Measurements from ENCODE around the gene DHX29. TPM values are rescaled to one million over a fixed set of nuclear protein-coding genes. Genes with fewer than 3 reads are reported as not detected.
A peak's percentile ranks its signal among the peaks of the same experiment; 100 is the strongest.

The DHX29 gene
- total and polyA plus RNA-seq, 4 donors, result 8.6 to 43.8 (median 21.5) TPM

GRCh38 chr5:55347786-55348185, 40.3 kb upstream of the DHX29 start:
- 95% methylated on average over 3 of the region's 3 CpGs for WGBS
- peaks cover 3 to 29% (median 16%) of the 10 kb centered on the region in 4 donors for H3K36me3 ChIP-seq (ENCODE audit: control insufficient read depth in 4 of 4, insufficient read depth in 3 of 4, low read depth in 1 of 4, low read length in 3 of 4)
- no peak for TF ChIP-seq MAX (IDR thresholded peaks at IDR 0.05)
- no peak for TF ChIP-seq RXRA (IDR thresholded peaks at IDR 0.05)
- TF ChIP-seq FOXA2 (IDR thresholded peaks at IDR 0.05), result no peak
- TF ChIP-seq JUND (IDR thresholded peaks at IDR 0.05), result no peak
- TF ChIP-seq ZBTB33 (IDR thresholded peaks at IDR 0.05), result no peak
- TF ChIP-seq TAF1 (conservative IDR thresholded peaks at IDR 0.05), result no peak
- no peak for TF ChIP-seq RAD21 (IDR thresholded peaks at IDR 0.05)
- no peak for TF ChIP-seq GABPA (IDR thresholded peaks at IDR 0.05 in 1 of 2, conservative IDR thresholded peaks at IDR 0.05 in 1 of 2)
- TF ChIP-seq CTCF (IDR thresholded peaks at IDR 0.05; ENCODE audit: low read depth, low read length, missing input control), result no peak
- no peak for TF ChIP-seq SP1 (IDR thresholded peaks at IDR 0.05)
- TF ChIP-seq EGR1 (IDR thresholded peaks at IDR 0.05; ENCODE audit: low read depth in 2 of 2), result no peak
- TF ChIP-seq NR2F2 (IDR thresholded peaks at IDR 0.05), result no peak
- TF ChIP-seq FOXA1 (IDR thresholded peaks at IDR 0.05), result no peak
- TF ChIP-seq HNF4A (conservative IDR thresholded peaks at IDR 0.05), result no peak
- no peak for TF ChIP-seq REST (IDR thresholded peaks at IDR 0.05)
- TF ChIP-seq ATF3 (IDR thresholded peaks at IDR 0.05), result no peak
- no peak overlapping the region for H3K9ac ChIP-seq (ENCODE audit: low read depth in 1 of 2, low read length in 2 of 2)
- no peaks in the 10 kb centered on the region for H3K9me3 ChIP-seq (ENCODE audit: control insufficient read depth in 4 of 4, low read length in 3 of 4)
- peaks cover 2 to 24% (median 19%) of the 10 kb centered on the region in 4 donors for H3K4me1 ChIP-seq (ENCODE audit: control insufficient read depth in 4 of 4, insufficient read depth in 4 of 4, low read length in 3 of 4)
- no peak for DNase-seq (ENCODE audit: low spot score)
- H3K27me3 ChIP-seq (ENCODE audit: control insufficient read depth in 4 of 4, insufficient read depth in 4 of 4, low read length in 3 of 4), result no peaks in the 10 kb centered on the region
- H3K27ac ChIP-seq (ENCODE audit: low read depth in 1 of 2, low read length in 2 of 2), result no peak overlapping the region
- H3K4me3 ChIP-seq (ENCODE audit: low read depth in 1 of 3, low read length in 3 of 3), result no peak overlapping the region

- no peak for DNase-seq (ENCODE audit: low spot score)
- 35% methylated on average over 4 of the region's 4 CpGs for WGBS
- Histone ChIP-seq H3K4me3 (ENCODE audit: low read depth in 1 of 3, low read length in 3 of 3) (no peak overlapping the region), H3K27ac (ENCODE audit: low read depth in 1 of 2, low read length in 2 of 2) (peak overlapping the region; percentile 26), H3K27me3 (ENCODE audit: control insufficient read depth in 4 of 4, insufficient read depth in 4 of 4, low read length in 3 of 4) (no peaks in the 10 kb centered on the region), H3K9me3 (ENCODE audit: control insufficient read depth in 4 of 4, low read length in 3 of 4) (no peaks in the 10 kb centered on the region), H3K4me1 (ENCODE audit: control insufficient read depth in 4 of 4, insufficient read depth in 4 of 4, low read length in 3 of 4) (peaks cover 2 to 24% (median 20%) of the 10 kb centered on the region in 4 donors), H3K9ac (ENCODE audit: low read depth in 1 of 2, low read length in 2 of 2) (peak overlapping the region in 1 of 2 donors; percentile 67), H3K36me3 (ENCODE audit: control insufficient read depth in 4 of 4, insufficient read depth in 3 of 4, low read depth in 1 of 4, low read length in 3 of 4) (peaks cover 3 to 27% (median 14%) of the 10 kb centered on the region in 4 donors)
- TF ChIP-seq FOXA1 (IDR thresholded peaks at IDR 0.05) (no peak), ZBTB33 (IDR thresholded peaks at IDR 0.05) (no peak), GABPA (IDR thresholded peaks at IDR 0.05 in 1 of 2, conservative IDR thresholded peaks at IDR 0.05 in 1 of 2) (no peak), ATF3 (IDR thresholded peaks at IDR 0.05) (no peak), NR2F2 (IDR thresholded peaks at IDR 0.05) (no peak), RAD21 (IDR thresholded peaks at IDR 0.05) (peak in 1 of 2 donors; percentile 41), EGR1 (IDR thresholded peaks at IDR 0.05; ENCODE audit: low read depth in 2 of 2) (no peak), MAX (IDR thresholded peaks at IDR 0.05) (no peak), YY1 (IDR thresholded peaks at IDR 0.05) (peak; percentile 26), SP1 (IDR thresholded peaks at IDR 0.05) (peak; percentile 42), FOXA2 (IDR thresholded peaks at IDR 0.05) (no peak), JUND (IDR thresholded peaks at IDR 0.05) (no peak), CTCF (IDR thresholded peaks at IDR 0.05; ENCODE audit: low read depth, low read length, missing input control) (no peak), HNF4G (IDR thresholded peaks at IDR 0.05) (no peak), RXRA (IDR thresholded peaks at IDR 0.05) (peak in 1 of 2 donors; percentile 9)
These were observed 37.8 kb upstream of the DHX29 start for GRCh38 chr5:55345327-55345726.

Data from liver (tissue), 9 donors.